B cell (primary cell): ENCODE data around the gene MS4A2.

ENCODE experiments used
- CTCF ChIP-seq: fragments of 200-600 bp; IDR thresholded peaks from one replicate; pipeline ENCODE4 v1.8.0; 2022; ENCODE audit warnings: antibody characterized with exemption, mild to moderate bottlenecking
- EZH2 ChIP-seq: IDR thresholded peaks from 2 replicates; pipeline ENCODE4 v1.6.1; 2012; ENCODE audit warnings: borderline replicate concordance, low read depth, mild to moderate bottlenecking, moderate library complexity, low read length; ENCODE audit not compliant: insufficient read depth, poor library complexity, severe bottlenecking

GRCh38 chr11:60127311-60127811, 38.9 kb downstream of the MS4A2 start:
- no peak for TF ChIP-seq CTCF
- TF ChIP-seq EZH2: no peak
